Small intestine (tissue), 7 donors: ENCODE measurements around the gene PPP2R2D. TPM values are rescaled to one million over a fixed set of nuclear protein-coding genes. Genes with fewer than 3 reads are reported as not detected.

Experiments
- DNase-seq, 2 donors: peaks; one replicate each; pipeline versions ENCODE4 v3.0.0 to v3.0.0-alpha.2; 2013
- FAIRE-seq: peaks from 2 replicates; lab custom pipeline; 2012; peaks lifted over from hg19 to GRCh38; lab: Jason Lieb, UNC
- H3K27ac ChIP-seq, 3 donors: one replicate each; pipeline ENCODE4 v1.5.1; 2013; ENCODE audit warnings: low read length in 2 of 3, mild to moderate bottlenecking in 2 of 3, control low read depth in 1 of 3, inconsistent platforms in 1 of 3, low read depth in 1 of 3, moderate library complexity in 1 of 3
- H3K27me3 ChIP-seq, 3 donors: one replicate each; pipeline ENCODE4 v1.6.1; 2013; ENCODE audit warnings: low read length in 3 of 3, inconsistent platforms in 1 of 3; ENCODE audit not compliant: control insufficient read depth in 3 of 3, insufficient read depth in 3 of 3
- H3K36me3 ChIP-seq, 3 donors: one replicate each; pipeline ENCODE4 v1.6.1; 2013; ENCODE audit warnings: low read length in 3 of 3, inconsistent platforms in 1 of 3, low read depth in 1 of 3, mild to moderate bottlenecking in 1 of 3, moderate library complexity in 1 of 3; ENCODE audit not compliant: control insufficient read depth in 3 of 3, insufficient read depth in 2 of 3
- H3K4me1 ChIP-seq, 3 donors: one replicate each; pipeline ENCODE4 v1.6.1; 2013; ENCODE audit warnings: low read length in 2 of 3, inconsistent platforms in 1 of 3, low read depth in 1 of 3, mild to moderate bottlenecking in 1 of 3, moderate library complexity in 1 of 3; ENCODE audit not compliant: control insufficient read depth in 3 of 3, insufficient read depth in 2 of 3
- H3K4me3 ChIP-seq, 3 donors: one replicate each; pipeline ENCODE4 v1.5.1; 2013; ENCODE audit warnings: low read length in 3 of 3, control low read depth in 1 of 3, inconsistent platforms in 1 of 3, low read depth in 1 of 3, mild to moderate bottlenecking in 1 of 3, moderate library complexity in 1 of 3
- H3K9me3 ChIP-seq, 2 donors: one replicate each; pipeline ENCODE4 v1.6.1; 2013; ENCODE audit warnings: low read depth in 1 of 2, low read length in 1 of 2; ENCODE audit not compliant: control insufficient read depth in 2 of 2, insufficient read depth in 1 of 2
- WGBS, 3 donors: extraction: QIAGEN DNeasy Blood & Tissue Kit; methylation state at CpG; one replicate each; pipeline ENCODE4 v1.1.7; 2013; 5-methylcytosine and 5-hydroxymethylcytosine counted together
- polyA plus RNA-seq, 4 donors: library from polyadenylated mRNA; stranded (reverse) in 3 of 4; unstranded in 1 of 4; fragments of 200-250 nt in 3 of 4; fragments of 120-200 nt in 1 of 4; gene quantifications; one replicate each; pipeline versions ENCODE4 v1.2.1 to v1.2.3, GENCODE V29; 2013
- donor health status: healthy with polysubstance abuse.
- donor health status: control.
- donor health status: control.
- donor health status: Bipolar disorder and iron deficiency.
- donor health status: healthy.

PPP2R2D gene
- polyA plus RNA-seq, 4 donors: 15.5 to 35.3 (median 23.2) TPM

GRCh38 chr10:131963811-131964210, 63.0 kb downstream of the PPP2R2D start:
- Histone ChIP-seq H3K27me3 (no peaks in the 10 kb centered on the region), H3K4me1 (no peaks in the 10 kb centered on the region), H3K4me3 (no peak overlapping the region), H3K36me3 (peaks cover 0 to 30% (median 2%) of the 10 kb centered on the region in 3 donors), H3K27ac (no peak overlapping the region), H3K9me3 (no peaks in the 10 kb centered on the region)
- FAIRE-seq: no peak
- no peak for DNase-seq
- WGBS, 3 donors: 83 to 91% (median 89%) methylated on average over 9 of the region's 9 CpGs

- H3K9me3 ChIP-seq: no peaks in the 10 kb centered on the region
- H3K4me1 ChIP-seq: no peaks in the 10 kb centered on the region
- no peak overlapping the region for H3K4me3 ChIP-seq
- peaks cover 0 to 35% (median 2%) of the 10 kb centered on the region in 3 donors for H3K36me3 ChIP-seq
- whole genome bisulfite sequencing, 3 donors: 92 to 98% (median 97%) methylated on average over 9 of the region's 9 CpGs
- FAIRE-seq (no peak), DNase-seq (no peak)
- no peaks in the 10 kb centered on the region for H3K27me3 ChIP-seq
- no peak overlapping the region for H3K27ac ChIP-seq
Measured at GRCh38 chr10:131964298-131964697, 63.5 kb downstream of the PPP2R2D start.

GRCh38 chr10:131968949-131969348, 68.1 kb downstream of the PPP2R2D start:
- DNase-seq: no peak
- Histone ChIP-seq H3K36me3 (peaks cover 0 to 48% (median 5%) of the 10 kb centered on the region in 3 donors), H3K4me3 (no peak overlapping the region), H3K27ac (no peak overlapping the region), H3K9me3 (no peaks in the 10 kb centered on the region), H3K27me3 (no peaks in the 10 kb centered on the region), H3K4me1 (no peaks in the 10 kb centered on the region)
- WGBS, 3 donors: 90 to 96% (median 96%) methylated on average over 13 of the region's 13 CpGs
- FAIRE-seq: no peak

DNA sequence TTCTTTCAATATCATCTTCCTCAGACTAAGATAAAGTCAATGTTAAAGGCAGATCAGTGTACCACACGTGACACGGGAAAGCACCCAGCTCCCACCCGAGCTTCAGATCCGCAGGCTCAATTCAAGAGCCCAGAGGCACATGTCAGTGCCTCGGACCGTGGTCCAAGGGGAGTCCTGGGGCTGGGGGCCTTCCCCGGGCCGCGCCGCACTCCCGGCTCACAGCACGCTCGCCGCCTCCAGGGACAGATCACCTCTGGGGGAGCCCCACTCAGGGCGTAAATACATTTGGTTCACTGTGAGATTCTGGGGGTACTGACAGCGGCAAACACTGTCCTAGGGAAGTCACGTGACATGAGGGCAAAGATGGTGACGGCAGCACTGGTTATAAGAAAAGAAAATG, 70.1 kb downstream of the PPP2R2D start:
- Histone ChIP-seq H3K4me1 (no peaks in the 10 kb centered on the region), H3K9me3 (no peaks in the 10 kb centered on the region), H3K27ac (no peak overlapping the region), H3K27me3 (no peaks in the 10 kb centered on the region), H3K36me3 (peaks cover 0 to 44% (median 5%) of the 10 kb centered on the region in 3 donors), H3K4me3 (no peak overlapping the region)
- no peak for FAIRE-seq
- WGBS, 3 donors: 96 to 98% (median 97%) methylated on average over 18 of the region's 18 CpGs
- no peak for DNase-seq

- DNase-seq (no peak), FAIRE-seq (no peak)
- no peak overlapping the region for H3K27ac ChIP-seq
- H3K9me3 ChIP-seq: no peaks in the 10 kb centered on the region
- no peaks in the 10 kb centered on the region for H3K27me3 ChIP-seq
- no peaks in the 10 kb centered on the region for H3K4me1 ChIP-seq
- peaks cover 0 to 41% (median 5%) of the 10 kb centered on the region in 3 donors for H3K36me3 ChIP-seq
- H3K4me3 ChIP-seq: no peak overlapping the region
- WGBS, 3 donors: 89 to 96% (median 92%) methylated on average over 7 of the region's 7 CpGs
Measured at GRCh38 chr10:131971591-131971990, 70.8 kb downstream of the PPP2R2D start.

GRCh38 chr10:131972474-131973071, 71.8 kb downstream of the PPP2R2D start:
- peaks cover 0 to 41% (median 5%) of the 10 kb centered on the region in 3 donors for H3K36me3 ChIP-seq
- peaks cover 0 to 7% of the 10 kb centered on the region in 2 donors for H3K9me3 ChIP-seq
- no peak overlapping the region for H3K4me3 ChIP-seq
- FAIRE-seq: no peak
- no peaks in the 10 kb centered on the region for H3K27me3 ChIP-seq
- peak in 1 of 2 donors; percentile 18 for DNase-seq
- H3K4me1 ChIP-seq: peaks cover 0 to 3% (median 0%) of the 10 kb centered on the region in 3 donors
- peak overlapping the region in 1 of 3 donors; percentile 32 for H3K27ac ChIP-seq
- WGBS, 3 donors: 36 to 58% (median 43%) methylated on average over 11 of the region's 11 CpGs

DNA sequence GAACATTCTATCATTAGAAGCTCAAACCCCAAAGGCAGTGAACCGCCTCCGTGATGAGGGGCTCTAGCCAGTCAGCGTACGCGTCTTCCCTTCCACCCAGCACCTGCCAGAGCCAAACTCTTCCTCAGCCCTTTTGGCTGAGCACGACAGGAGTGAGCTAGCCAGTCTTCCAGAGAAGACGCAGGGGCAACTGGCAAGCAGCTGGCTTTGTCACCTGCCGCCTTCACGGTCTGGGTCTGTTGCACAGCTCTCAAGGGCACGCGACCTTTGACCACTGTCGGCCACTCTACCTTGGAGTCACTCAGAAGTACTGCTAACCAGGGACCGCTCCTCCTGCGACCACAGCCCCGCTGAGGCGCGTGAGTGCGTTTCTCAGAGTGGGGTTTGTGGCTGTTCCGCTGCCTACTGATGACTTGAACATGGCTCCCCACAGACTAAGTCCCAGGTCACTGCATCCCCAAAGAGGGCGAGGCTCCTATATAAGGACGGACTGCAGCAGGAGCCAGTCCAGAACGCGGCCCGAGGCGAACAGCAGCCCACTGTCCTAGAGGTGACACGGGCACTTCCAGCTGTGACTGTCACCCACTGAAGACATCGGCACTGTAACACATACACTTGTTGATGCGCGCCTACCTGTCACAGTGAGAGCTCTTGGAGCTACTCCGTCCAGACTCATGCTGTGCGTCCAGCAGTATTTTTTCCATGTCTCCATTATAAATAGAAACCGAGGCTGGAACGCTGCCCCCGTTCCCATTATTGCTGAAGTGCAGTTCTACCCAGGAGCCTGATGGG, 72.5 kb downstream of the PPP2R2D start:
- Histone ChIP-seq H3K27me3 (peaks cover 0 to under 1% (median 0%) of the 10 kb centered on the region in 3 donors), H3K27ac (peak overlapping the region in 1 of 3 donors; percentile 2), H3K9me3 (peaks cover 0 to 7% of the 10 kb centered on the region in 2 donors), H3K4me1 (peaks cover 0 to 5% (median 0%) of the 10 kb centered on the region in 3 donors), H3K4me3 (no peak overlapping the region), H3K36me3 (peaks cover 0 to 41% (median 5%) of the 10 kb centered on the region in 3 donors)
- DNase-seq (no peak), FAIRE-seq (no peak)
- 79 to 87% (median 86%) methylated on average over 34 of the region's 34 CpGs for WGBS, 3 donors

DNA sequence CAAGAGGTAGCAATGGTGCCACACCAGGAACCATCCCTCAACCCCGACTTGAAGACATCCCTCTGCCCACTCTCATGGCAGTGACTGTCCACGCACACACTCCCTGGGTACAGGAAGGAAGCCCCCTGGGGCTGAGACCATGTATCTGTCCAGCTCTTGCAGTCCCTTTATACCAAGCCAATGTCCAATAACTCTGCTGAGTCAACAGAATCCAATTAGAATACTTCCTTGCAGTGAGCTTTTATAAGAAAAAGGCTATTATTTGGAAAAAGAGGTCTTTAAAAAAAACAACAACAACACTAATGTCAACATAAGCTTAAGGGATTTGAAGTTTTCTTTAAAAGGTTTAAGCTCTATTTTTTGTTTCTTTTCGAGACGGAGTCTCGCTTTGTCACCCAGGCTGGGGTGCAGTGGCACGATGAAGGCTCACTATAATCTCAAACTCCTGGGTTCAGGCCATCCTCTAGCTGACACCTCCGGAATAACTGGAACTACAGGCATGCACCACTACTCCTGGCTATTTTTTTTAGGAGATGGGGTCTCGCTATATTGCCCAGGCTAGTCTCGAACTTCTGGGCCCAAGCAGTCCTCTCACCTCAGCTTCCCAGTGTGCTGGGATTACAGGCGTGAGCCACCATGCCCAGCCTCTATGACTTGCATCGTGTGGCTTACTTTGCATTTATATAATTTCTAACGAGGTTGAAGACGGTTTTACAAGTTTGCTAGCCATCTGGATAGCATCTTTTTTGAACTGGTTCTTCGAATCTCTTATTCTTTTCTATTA, 73.4 kb downstream of the PPP2R2D start:
- FAIRE-seq (no peak), DNase-seq (no peak)
- peaks cover 0 to 3% (median under 1%) of the 10 kb centered on the region in 3 donors for H3K27me3 ChIP-seq
- peaks cover 0 to 7% of the 10 kb centered on the region in 2 donors for H3K9me3 ChIP-seq
- peaks cover 0 to 35% (median 2%) of the 10 kb centered on the region in 3 donors for H3K36me3 ChIP-seq
- H3K4me3 ChIP-seq: no peak overlapping the region
- WGBS, 3 donors: 88 to 94% (median 88%) methylated on average over 14 of the region's 14 CpGs
- peaks cover 0 to 5% (median 0%) of the 10 kb centered on the region in 3 donors for H3K4me1 ChIP-seq
- H3K27ac ChIP-seq: no peak overlapping the region
